NOMO-1 treated with DMSO at 0.1 percent for 48 hours (cell line): Measurements from ENCODE around the gene SLC30A4.
"Not testable (repeated sequence)": the region's sequence is repeated elsewhere in the genome, so short reads cannot be mapped to it uniquely, and the experiment has no call there.

Experiments
- DNase-seq: peaks from one replicate; lab custom pipeline; 2025; ENCODE audit not compliant: unreplicated experiment; lab: John Stamatoyannopoulos, UW

The SLC30A4 gene

DNA sequence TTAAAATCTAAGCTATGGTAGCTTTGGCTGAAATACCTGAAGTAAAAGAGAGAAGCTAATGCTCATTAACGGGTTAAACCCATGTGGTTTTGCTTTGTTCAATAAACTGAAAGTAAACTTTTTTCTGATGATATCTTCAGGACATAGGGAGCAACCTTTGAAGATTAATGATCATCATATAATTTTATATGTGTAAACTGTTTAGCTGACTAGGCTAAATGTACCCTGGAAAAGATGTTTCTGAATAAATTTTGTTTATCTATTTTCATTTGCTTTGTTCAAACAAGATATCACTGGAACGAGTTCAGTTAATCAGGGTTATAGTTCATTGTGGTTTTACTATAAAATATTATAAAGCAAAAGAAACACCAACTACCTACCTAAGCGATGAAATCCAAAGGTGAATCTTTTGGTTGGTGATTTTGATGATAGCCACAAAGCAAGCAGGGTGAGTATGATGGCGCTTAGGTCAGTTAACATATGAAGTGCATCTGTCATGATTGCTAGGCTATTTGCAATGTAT lies 11.7 kb downstream of the SLC30A4 start:
- no peak for DNase-seq

DNA sequence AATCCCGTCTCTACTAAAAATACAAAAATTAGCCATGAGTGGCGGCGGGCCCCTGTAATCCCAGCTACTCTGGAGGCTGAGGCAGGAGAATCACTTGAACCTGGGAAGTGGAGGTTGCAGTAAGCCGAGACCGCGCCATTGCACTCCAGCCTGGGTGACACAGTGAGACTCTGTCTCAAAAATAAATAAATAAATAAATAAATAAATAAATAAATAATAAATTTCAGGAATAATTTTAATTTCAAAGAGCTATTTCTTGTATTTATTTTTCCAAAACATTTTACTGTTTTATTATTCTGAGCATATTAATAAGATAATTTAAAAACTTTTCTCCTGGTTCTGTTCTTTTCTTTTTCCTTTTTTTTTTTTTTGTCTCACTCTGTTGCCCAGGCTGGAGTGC lies 15.4 kb downstream of the SLC30A4 start:
- DNase-seq, result not testable (repeated sequence)

GRCh38 chr15:45499426-45499825 lies 23.1 kb downstream of the SLC30A4 start:
- no peak for DNase-seq

- DNase-seq, result no peak
Observed at GRCh38 chr15:45498701-45499100, 23.9 kb downstream of the SLC30A4 start.

- DNase-seq, result no peak
Observed at GRCh38 chr15:45497261-45497660, 25.3 kb downstream of the SLC30A4 start.

GRCh38 chr15:45496658-45497057 lies 25.9 kb downstream of the SLC30A4 start:
- DNase-seq, result no peak

DNA sequence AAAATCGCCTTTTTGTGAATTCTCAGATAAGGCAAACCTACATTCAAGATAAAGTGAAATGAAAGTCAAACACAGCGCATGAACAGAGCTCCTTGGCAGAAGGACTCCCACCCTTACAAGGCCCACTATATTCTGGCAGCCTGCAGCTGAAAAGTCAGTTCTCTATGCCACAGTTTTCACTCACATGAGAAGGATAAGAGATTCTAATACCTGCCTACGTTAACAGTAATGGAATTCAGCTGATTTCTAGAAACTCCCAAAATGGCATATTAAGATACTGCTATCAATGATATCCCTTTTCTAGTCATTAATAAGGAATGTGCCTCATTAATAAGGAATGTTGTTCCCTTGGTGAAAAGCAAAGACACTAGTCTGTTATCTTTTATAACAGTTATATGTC lies 27.0 kb downstream of the SLC30A4 start:
- no peak for DNase-seq

- no peak for DNase-seq
Observed at GRCh38 chr15:45489690-45490238, 32.8 kb downstream of the SLC30A4 start.

DNA sequence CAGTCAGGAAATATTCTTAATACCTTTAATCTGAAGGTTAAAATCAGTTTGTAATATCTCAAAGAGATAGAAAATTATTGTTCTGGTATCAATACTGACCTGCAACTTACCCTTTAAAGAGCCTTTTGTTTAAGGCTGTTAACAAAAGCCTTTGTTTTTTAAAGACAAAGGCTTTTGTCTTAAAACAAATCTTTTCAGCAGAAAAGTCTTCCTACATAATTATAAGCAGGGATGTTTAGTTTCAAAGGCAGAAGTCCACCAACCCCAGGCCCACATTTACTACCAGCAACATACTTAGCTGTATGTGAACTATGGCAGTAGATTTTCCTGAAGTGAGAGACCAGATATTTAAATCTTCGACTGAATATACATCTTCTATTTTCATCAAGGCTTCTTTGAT lies 36.2 kb downstream of the SLC30A4 start:
- no peak for DNase-seq

DNA sequence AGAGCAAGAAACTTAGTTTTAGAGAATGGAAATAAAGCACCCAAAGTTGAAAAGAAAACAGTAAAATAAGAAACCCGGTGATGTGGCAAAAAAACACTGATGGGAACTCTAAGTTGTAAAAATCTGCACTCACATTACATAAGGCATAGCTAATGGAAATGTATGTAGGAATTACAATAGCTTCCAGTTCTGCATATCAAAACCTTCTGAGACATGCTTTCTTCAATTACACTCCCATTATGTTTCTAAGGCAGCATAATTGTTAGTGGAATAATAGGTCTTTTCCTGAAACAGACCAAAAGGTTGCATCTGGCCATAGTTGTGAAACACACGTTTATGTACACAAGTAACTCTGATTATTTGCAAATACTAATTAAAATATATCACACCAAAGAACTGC lies 41.4 kb downstream of the SLC30A4 start:
- DNase-seq, result no peak

GRCh38 chr15:45476410-45476809 lies 46.1 kb downstream of the SLC30A4 start:
- DNase-seq, result no peak

GRCh38 chr15:45474799-45475198 lies 47.8 kb downstream of the SLC30A4 start:
- no peak for DNase-seq

GRCh38 chr15:45473068-45473467 lies 49.5 kb downstream of the SLC30A4 start:
- no peak for DNase-seq

DNA sequence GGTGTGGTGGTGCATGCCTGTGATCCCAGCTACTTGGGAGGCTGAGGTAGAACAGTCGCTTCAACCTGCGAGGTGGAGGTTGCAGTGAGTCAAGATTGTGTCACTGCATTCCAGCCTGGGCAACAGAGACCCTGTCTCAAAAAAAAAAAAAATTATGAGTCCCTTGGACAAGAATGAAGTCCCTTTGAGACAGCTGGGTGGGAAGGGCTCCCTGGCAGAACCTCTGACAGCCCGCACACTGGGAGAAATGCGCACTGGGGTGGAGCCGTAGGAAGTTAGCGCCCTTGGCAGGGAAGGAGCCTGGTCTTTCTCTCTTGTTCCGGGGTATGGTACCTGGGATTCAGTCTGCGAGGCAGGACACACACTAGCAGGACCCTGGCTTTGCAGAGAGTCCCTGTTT lies 51.4 kb downstream of the SLC30A4 start:
- no peak for DNase-seq

DNA sequence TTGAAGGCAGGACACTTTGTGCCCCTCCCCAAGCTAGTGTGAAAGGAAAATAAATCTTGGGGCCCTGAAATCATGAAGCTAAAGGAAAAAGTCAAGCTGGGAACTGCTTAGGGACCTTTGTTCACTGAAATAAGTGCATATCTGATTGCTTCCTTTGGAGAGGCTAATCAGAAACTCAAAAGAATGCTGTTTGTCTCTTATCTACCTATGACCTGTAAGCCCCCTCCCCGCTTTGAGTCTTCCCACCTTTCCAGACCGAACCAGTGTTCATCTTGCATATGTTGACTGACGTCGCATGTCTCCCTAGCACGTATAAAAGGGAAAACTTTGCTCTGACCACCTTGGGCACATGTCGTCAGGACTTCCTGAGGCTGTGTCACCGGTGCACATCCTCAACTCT lies 53.1 kb downstream of the SLC30A4 start:
- DNase-seq, result no peak

- DNase-seq, result no peak
Observed at GRCh38 chr15:45469027-45469426, 53.5 kb downstream of the SLC30A4 start.

DNA sequence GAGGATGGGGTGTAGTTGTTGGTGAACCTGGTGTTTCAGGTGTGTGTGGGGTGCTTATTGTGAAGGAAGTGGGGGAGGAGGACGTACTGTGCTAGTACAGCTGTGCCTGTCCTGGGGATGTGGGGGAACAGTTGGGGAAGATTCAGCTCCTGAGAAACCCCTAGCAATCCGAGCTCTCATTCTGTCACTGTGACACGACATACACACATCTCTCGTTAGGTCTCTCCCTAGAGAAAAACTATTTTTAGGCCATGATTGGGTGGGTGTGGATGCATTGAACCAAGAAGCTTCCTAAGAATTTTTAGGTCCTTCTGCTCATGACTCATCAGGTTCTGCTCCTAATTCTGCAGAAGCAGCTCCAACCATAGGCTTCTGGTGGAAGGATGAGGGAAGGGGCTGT lies 54.3 kb downstream of the SLC30A4 start:
- DNase-seq, result no peak

GRCh38 chr15:45458746-45459403 lies 63.7 kb downstream of the SLC30A4 start:
- DNase-seq, result peak; percentile 43

GRCh38 chr15:45457641-45458539 lies 64.7 kb downstream of the SLC30A4 start:
- DNase-seq, result peak; percentile 65

DNA sequence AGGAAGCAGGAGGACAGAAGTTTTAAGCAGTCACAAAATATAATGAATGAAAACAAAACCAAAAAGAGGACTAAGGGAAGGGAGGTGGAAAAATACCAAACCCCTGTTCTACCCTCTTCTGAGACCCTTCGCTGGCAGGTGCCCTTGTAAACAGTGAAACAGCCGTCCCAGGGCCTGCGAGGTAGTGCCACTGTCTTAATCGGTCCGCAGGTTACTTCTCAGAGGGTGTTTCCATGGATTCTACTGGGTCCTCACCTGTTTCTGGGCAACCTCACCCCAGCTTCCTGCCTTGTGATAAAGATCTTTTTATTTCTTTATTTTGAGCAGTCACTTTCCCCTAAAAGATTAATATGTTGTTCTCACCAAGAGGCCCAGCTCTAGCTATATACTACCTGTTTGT lies 65.3 kb downstream of the SLC30A4 start:
- no peak for DNase-seq

- peak; percentile 89 for DNase-seq
Observed at GRCh38 chr15:45456212-45457106, 66.1 kb downstream of the SLC30A4 start.
